Measurements from ENCODE around the gene TEX51. TPM values are rescaled to one million over a fixed set of nuclear protein-coding genes. Genes with fewer than 3 reads are reported as not detected.

Gene TEX51
- total RNA-seq, 8 experiments from 2014 or later = 0.81 TPM; not detected in 7

GRCh38 chr2:126940331-126940730 is 41.6 kb downstream of the TEX51 start:
- 0 to 100% (median 70%) methylated on average over 1 to 4 of the region's 4 CpGs; no CpG with 5 or more reads in 1 of the 10 experiments for WGBS, 10 experiments
- Histone ChIP-seq H3K4me3 (no peak overlapping the region), H3K27ac (no peak overlapping the region), H3K4me1 (replicated peaks in 1 of 2) (no peaks in the 10 kb centered on the region)
- ATAC-seq (replicated peaks in 6 of 8) = no peak
- in situ Hi-C loops (cut with MboI; ENCODE audit: low pct_unique_long_range_greater_than_20kb in 2 of 9, low sequenced_read_pairs in 9 of 9, unreplicated experiment in 9 of 9) = no loop called here

- no peak overlapping the region for H3K27ac ChIP-seq
- H3K4me3 ChIP-seq = no peak overlapping the region
- in situ Hi-C loops (cut with MboI; ENCODE audit: low pct_unique_long_range_greater_than_20kb in 2 of 9, low sequenced_read_pairs in 9 of 9, unreplicated experiment in 9 of 9) = no loop called here
- ATAC-seq (replicated peaks in 6 of 8) = no peak
- H3K4me1 ChIP-seq (replicated peaks in 1 of 2) = no peaks in the 10 kb centered on the region
- WGBS, 10 experiments = 0 to 82% (median 24%) methylated on average over 1 to 5 of the region's 5 CpGs; no CpG with 5 or more reads in 3 of the 10 experiments
Measured at GRCh38 chr2:126942427-126943203, 43.9 kb downstream of the TEX51 start.

- ATAC-seq (replicated peaks in 6 of 8) = peak in 3 of 8 experiments; percentile 44 to 84 (median 81)
- Histone ChIP-seq H3K27ac (no peak overlapping the region), H3K4me3 (no peak overlapping the region), H3K4me1 (replicated peaks in 1 of 2) (no peaks in the 10 kb centered on the region)
- 40 to 100% (median 71%) methylated on average over 1 to 3 of the region's 4 CpGs; no CpG with 5 or more reads in 3 of the 10 experiments for WGBS, 10 experiments
- in situ Hi-C loops (cut with MboI; ENCODE audit: low pct_unique_long_range_greater_than_20kb in 2 of 9, low sequenced_read_pairs in 9 of 9, unreplicated experiment in 9 of 9) = no loop called here
Measured at GRCh38 chr2:126943612-126944348, 45.1 kb downstream of the TEX51 start.

- in situ Hi-C loops (cut with MboI; ENCODE audit: low pct_unique_long_range_greater_than_20kb in 2 of 9, low sequenced_read_pairs in 9 of 9, unreplicated experiment in 9 of 9) = no loop called here
- Histone ChIP-seq H3K4me3 (no peak overlapping the region), H3K27ac (no peak overlapping the region), H3K4me1 (replicated peaks in 1 of 2) (no peaks in the 10 kb centered on the region)
- WGBS, 10 experiments = 0 to 100% (median 78%) methylated on average over 1 to 6 of the region's 6 CpGs; no CpG with 5 or more reads in 2 of the 10 experiments
- no peak for ATAC-seq (replicated peaks in 6 of 8)
Measured at GRCh38 chr2:126945118-126945517, 46.4 kb downstream of the TEX51 start.

- Histone ChIP-seq H3K4me3 (no peak overlapping the region), H3K4me1 (replicated peaks in 1 of 2) (no peaks in the 10 kb centered on the region), H3K27ac (no peak overlapping the region)
- peak in 3 of 8 experiments; percentile 65 to 93 (median 72) for ATAC-seq (replicated peaks in 6 of 8)
- whole genome bisulfite sequencing, 10 experiments = 9 to 100% (median 85%) methylated on average over 1 to 5 of the region's 7 CpGs; no CpG with 5 or more reads in 3 of the 10 experiments
- in situ Hi-C loops (cut with MboI; ENCODE audit: low pct_unique_long_range_greater_than_20kb in 2 of 9, low sequenced_read_pairs in 9 of 9, unreplicated experiment in 9 of 9) = no loop called here
Measured at GRCh38 chr2:126946318-126947102, 47.8 kb downstream of the TEX51 start.

- 0 to 85% (median 54%) methylated on average over 1 to 5 of the region's 6 CpGs; no CpG with 5 or more reads in 4 of the 10 experiments for WGBS, 10 experiments
- H3K4me3 ChIP-seq = no peak overlapping the region
- no peaks in the 10 kb centered on the region for H3K4me1 ChIP-seq (replicated peaks in 1 of 2)
- no peak overlapping the region for H3K27ac ChIP-seq
- no peak for ATAC-seq (replicated peaks in 6 of 8)
- in situ Hi-C loops (cut with MboI; ENCODE audit: low pct_unique_long_range_greater_than_20kb in 2 of 9, low sequenced_read_pairs in 9 of 9, unreplicated experiment in 9 of 9) = no loop called here
Measured at GRCh38 chr2:126947103-126947429, 48.4 kb downstream of the TEX51 start.

GRCh38 chr2:126949775-126950174 is 51.1 kb downstream of the TEX51 start:
- no peak for ATAC-seq (replicated peaks in 6 of 8)
- in situ Hi-C loops (cut with MboI; ENCODE audit: low pct_unique_long_range_greater_than_20kb in 2 of 9, low sequenced_read_pairs in 9 of 9, unreplicated experiment in 9 of 9) = loop anchor here in 1 of 9 experiments (25.0 kb wide), 2 partner anchors 162 to 712 kb away; no protein-coding TSS in a partner anchor
- Histone ChIP-seq H3K4me1 (replicated peaks in 1 of 2) (no peaks in the 10 kb centered on the region), H3K27ac (no peak overlapping the region), H3K4me3 (no peak overlapping the region)
- 0 to 100% (median 94%) methylated on average over 1 to 9 of the region's 9 CpGs; no CpG with 5 or more reads in 2 of the 10 experiments for WGBS, 10 experiments

GRCh38 chr2:126950504-126950903 is 51.8 kb downstream of the TEX51 start:
- Histone ChIP-seq H3K4me3 (no peak overlapping the region), H3K4me1 (replicated peaks in 1 of 2) (no peaks in the 10 kb centered on the region), H3K27ac (no peak overlapping the region)
- in situ Hi-C loops (cut with MboI; ENCODE audit: low pct_unique_long_range_greater_than_20kb in 2 of 9, low sequenced_read_pairs in 9 of 9, unreplicated experiment in 9 of 9) = loop anchor here in 1 of 9 experiments (25.0 kb wide), 2 partner anchors 163 to 713 kb away; no protein-coding TSS in a partner anchor
- WGBS, 10 experiments = 14 to 88% (median 72%) methylated on average over 1 to 3 of the region's 3 CpGs; no CpG with 5 or more reads in 2 of the 10 experiments
- no peak for ATAC-seq (replicated peaks in 6 of 8)

Other genes starting within 250 kb of the TEX51 start
- 100 to 1,000 TPM in 2 of 8 experiments, 10 to 100 TPM in 6; 23.4 to 264 (median 65.0) TPM for gene GYPC, start 242.7 kb upstream of the TEX51 start, total RNA-seq
- 100 to 1,000 TPM in 1 of 8 experiments, 10 to 100 TPM in 7; 44.7 to 107 (median 49.6) TPM for gene BIN1, start 208.3 kb downstream of the TEX51 start, total RNA-seq